DMS79 (cell line): ENCODE measurements around the gene EDN3.
A peak's percentile ranks its signal among the peaks of the same experiment; 100 is the strongest.

Experiments used
- DNase-seq: peaks from one replicate; lab custom pipeline; 2025; lab: John Stamatoyannopoulos, UW

Gene EDN3

GRCh38 chr20:59308493-59309201, 8.2 kb downstream of the EDN3 start:
- no peak for DNase-seq

DNA sequence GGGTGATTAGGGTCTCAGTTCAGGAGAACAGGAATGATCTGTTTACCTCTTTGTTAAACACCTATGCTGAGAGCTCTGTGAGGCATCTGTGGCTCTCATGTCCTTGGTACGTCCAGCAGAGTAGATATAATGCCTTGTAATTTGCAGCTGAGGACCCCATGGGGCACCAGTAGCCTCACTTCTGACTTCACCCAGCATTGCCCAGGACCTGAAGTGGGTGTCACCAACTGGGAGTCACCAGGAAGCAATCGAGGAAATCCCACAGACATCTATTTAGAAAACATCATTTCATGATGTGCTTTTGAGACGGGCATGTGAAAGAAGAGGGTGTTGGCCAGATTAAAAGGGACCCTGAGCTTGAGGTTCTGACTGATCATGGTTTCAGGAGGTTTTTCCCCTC, 8.8 kb downstream of the EDN3 start:
- no peak for DNase-seq

- no peak for DNase-seq
Measured at GRCh38 chr20:59314997-59315396, 14.6 kb downstream of the EDN3 start.

- no peak for DNase-seq
Measured at GRCh38 chr20:59316911-59317731, 16.7 kb downstream of the EDN3 start.

- DNase-seq: peak; percentile 17
Measured at GRCh38 chr20:59318201-59318790, 17.9 kb downstream of the EDN3 start.

DNA sequence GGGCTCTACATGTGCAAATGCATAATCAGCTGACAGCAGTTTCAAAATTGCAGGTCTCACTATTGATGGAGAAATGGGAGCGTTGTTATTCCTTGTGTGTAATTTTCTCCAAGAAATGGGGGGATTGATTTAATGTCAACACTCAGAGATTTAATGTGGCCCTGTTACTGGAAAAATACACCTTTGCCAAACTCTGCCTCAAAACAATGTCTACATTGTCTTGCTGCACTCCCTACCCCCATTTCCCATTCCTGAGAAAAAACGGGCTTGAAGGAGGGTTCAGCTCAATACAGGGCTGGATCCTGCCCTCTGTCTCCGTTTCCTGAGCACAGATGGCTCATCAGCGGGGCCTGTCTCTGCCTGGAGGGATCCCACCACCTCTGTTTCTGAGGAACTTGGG, 18.4 kb downstream of the EDN3 start:
- DNase-seq: no peak

- no peak for DNase-seq
Measured at GRCh38 chr20:59320426-59320825, 20.0 kb downstream of the EDN3 start.

- DNase-seq: no peak
Measured at GRCh38 chr20:59320854-59321647, 20.6 kb downstream of the EDN3 start.

DNA sequence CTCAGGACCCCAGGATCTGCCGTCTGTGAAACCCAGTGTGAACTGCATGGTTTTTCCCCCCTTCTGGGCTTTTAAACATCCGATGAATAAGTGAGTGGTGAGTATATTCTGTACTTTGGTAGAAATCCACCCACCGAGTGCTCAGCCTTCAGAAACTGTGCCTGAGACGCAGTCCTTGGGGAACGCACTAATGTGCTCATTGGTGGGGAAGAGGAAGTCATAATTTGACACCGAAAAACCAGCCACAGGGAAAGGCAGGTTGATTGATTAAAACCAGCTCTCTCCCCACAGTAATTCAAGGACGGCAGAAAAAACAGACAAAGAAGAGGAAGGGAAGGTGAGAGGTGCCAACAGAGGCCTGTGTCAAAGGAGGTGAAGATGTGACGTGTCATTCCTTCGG, 21.7 kb downstream of the EDN3 start:
- DNase-seq: no peak

GRCh38 chr20:59322585-59323454, 22.4 kb downstream of the EDN3 start:
- DNase-seq: no peak

GRCh38 chr20:59323731-59324130, 23.3 kb downstream of the EDN3 start:
- no peak for DNase-seq

DNA sequence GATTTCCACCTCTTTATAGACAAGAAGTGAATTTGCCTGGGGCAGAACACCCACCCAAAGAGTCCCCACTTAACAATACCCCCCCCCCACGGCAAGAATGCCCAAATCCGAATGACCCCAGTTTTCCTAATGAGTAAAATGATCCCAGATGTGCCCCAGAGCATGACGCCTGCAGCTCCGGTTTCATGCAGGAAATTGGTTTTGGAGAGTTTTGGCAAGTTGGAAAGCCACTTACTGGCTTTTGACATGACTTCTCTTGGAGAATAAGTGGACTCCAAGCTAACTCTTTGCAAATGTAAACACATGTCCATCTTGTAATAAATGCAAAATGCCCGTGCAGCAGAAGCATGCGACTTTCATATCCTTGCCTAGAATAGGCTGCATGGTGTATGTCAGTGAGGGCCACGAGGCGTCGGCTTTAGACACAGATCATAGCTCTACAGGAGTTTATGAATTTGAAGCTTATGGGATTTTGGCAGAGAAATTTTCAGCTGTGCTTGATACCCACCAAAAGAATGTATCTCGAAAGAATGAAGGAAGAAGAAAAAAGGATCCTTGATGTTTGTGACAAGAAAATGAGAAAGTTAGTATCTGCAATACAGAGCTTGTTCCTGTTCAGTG, 24.2 kb downstream of the EDN3 start:
- DNase-seq: peak; percentile 75

DNA sequence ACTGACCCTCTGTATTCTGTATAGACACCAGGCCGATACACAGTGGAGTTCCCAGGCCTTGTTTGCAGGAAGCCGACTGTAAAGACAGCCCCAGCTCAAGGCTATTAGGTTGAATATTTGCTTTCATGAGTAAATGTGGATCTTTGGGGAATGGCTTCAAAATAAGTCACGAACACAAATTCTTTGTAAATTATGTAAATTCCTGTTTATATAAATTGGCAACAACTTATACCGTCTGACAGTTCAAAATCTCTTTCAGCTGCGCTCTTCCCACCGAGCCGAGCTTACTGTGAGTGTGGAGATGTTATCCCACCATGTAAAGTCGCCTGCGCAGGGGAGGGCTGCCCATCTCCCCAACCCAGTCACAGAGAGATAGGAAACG, 24.7 kb downstream of the EDN3 start:
- DNase-seq: no peak

DNA sequence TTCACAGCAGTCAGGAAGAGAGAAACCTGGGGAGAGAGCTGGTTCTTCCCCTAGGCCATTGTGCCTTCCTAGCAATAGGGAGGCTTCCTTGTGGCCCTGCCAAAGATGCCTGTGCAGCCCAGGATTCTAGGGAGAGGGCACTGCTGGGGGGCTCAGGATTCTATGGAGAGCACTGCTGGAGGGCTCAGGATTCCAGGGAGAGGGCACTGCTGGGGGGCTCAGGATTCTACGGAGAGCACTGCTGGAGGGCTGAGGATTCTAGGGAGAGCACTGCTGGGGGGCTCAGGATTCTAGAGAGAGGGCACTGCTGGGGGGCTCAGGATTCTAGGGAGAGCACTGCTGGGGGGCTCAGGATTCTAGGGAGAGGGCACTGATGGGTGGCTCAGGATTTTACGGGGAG, 25.8 kb downstream of the EDN3 start:
- no peak for DNase-seq

DNA sequence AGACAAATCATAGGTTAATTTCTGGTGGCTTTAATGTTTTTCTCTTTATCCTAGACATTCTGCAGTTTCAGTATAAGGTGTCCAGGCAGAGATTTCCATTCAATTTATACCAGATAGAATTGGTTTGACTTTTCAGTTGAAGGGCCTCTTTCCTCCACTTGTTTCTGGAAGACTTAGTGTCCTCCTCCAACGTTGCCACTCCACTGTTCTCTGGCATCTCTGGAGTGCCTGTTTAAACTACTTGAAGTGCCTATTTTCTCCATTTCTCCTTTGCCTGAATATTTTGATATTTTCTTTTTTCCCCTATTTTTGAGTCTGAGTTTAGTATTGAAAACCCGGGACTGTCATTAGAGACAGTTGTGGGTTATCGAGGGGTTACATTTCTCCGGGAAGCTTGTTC, 27.7 kb downstream of the EDN3 start:
- DNase-seq: no peak

DNA sequence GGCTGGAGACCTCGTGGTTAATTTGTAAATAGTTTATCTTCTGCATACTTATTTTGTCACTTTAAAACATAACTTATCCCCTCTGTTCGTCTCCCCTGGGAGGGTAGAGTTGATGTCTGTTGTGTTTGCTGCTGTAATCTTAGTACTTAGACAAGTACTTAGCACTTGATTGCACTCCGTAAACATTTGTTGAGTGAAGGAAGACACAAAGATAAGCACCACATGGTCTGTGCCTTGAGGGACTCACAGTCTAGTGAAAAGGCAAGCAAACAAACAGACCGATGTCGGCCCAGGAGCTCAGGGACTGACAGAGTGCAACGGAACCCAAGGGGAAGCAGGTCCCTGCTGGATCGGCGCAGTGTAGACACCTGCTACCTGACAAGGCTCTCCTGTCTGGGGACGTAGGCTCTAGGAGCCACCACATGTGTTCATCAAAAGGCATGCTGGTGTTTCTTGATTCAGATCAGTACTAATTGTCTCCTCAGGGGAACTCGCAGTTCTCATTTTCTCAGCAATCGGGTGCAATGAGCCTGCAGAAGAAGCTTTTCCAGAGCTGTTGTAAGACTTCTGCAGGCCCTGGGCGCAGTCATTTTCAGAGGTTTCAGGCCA, 31.4 kb downstream of the EDN3 start:
- DNase-seq: peak; percentile 78

DNA sequence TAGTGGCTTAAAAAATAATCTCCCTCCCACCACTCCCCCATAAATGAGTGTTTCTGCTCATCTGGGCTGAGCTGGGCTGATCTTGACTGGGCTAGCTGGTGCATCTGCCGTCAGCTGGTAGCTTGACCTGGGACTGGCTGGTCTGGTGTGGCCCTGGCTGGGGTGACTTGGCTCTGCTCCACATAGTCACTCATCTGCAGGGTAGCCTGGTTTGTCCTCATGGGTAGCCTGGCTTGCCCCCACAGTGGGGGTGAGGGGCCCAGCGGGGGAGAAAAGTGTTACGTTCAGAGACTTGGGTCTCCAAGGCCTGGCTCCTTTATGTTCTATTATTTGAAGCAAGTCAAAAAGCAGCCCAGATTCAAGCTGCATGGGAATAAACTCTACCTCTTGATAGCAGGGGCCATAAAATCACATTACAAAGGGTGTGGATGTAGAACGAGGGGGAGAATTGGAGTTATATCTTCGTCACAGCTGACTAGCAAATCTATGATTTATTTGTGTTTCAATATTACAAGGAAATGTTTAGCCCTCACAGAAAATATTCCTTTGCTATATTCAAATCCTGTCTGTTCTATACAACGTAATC, 32.9 kb downstream of the EDN3 start:
- DNase-seq: no peak

DNA sequence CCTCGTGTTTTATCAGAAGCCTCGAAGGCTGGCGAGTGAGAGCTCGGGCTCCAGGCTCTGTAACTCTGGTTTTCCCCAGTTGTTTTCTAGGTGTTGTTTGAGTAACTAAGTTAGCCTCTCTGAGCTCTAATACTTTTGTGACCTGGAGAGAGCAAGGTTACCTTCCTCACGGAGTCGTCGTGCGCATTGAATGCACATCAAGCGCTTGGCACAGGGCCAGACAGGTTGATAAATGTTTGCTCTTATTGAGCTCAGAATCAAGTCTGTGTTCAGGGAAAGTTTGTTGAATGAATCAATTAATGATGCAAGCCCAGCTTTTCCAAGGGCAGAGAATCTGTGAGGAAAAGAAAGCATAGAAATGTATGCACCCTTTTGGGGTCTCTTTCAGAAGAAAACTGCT, 33.5 kb downstream of the EDN3 start:
- no peak for DNase-seq

GRCh38 chr20:59334651-59335300, 34.4 kb downstream of the EDN3 start:
- no peak for DNase-seq

DNA sequence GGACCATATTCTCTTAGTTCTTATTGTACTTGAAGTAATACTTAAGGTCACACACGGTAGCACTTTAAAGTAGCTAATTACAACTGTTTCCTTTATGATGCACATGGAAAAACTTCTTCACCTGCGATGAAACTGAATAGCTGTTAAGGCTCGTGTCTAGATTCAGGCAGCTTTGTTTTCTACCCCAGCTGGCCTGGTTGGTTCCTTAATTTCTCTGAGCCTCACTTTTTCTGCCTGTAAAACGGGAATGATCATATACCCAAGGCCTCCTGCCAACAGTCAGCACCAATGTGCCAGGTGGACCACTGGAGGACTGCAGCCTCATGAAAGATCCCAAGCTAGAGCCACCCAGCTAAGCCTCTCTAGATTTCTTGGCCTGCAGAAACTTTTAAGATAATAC, 35.0 kb downstream of the EDN3 start:
- peak; percentile 22 for DNase-seq
